Measurements from ENCODE around the gene PLAA. TPM values are rescaled to one million over a fixed set of nuclear protein-coding genes. Genes with fewer than 3 reads are reported as not detected.

Gene PLAA
- total RNA-seq, 6 experiments from 2014 or later = 33.4 to 37.9 (median 36.7) TPM

- Mint-ChIP-seq H3K27me3 (ENCODE audit: insufficient read depth) (no peaks in the 10 kb centered on the region; the same call in 1 of the 2 replicates), H3K36me3 (ENCODE audit: low read depth) (peaks cover 29% of the 10 kb centered on the region), H3K27ac (peak overlapping the region; percentile 100), H3K4me1 (ENCODE audit: low read depth) (peaks cover 71% of the 10 kb centered on the region), H3K4me3 (peak overlapping the region; percentile 87), H3K9me3 (peaks cover 6% of the 10 kb centered on the region; the same call in 1 of the 2 replicates)
- DNase-seq = no peak
- TF ChIP-seq CTCF (IDR thresholded peaks at IDR 0.05) = no peak
Measured at GRCh38 chr9:26945591-26945990, 1.5 kb downstream of the PLAA start.

GRCh38 chr9:26940779-26941178 is 6.3 kb downstream of the PLAA start:
- H3K27ac Mint-ChIP-seq = peak overlapping the region; percentile 8; the same call in 1 of the 2 replicates
- peaks cover 9% of the 10 kb centered on the region; the same call in 1 of the 2 replicates for H3K9me3 Mint-ChIP-seq
- no peak for TF ChIP-seq CTCF (IDR thresholded peaks at IDR 0.05)
- H3K36me3 Mint-ChIP-seq (ENCODE audit: low read depth) = peaks cover 55% of the 10 kb centered on the region
- DNase-seq = no peak
- peaks cover 65% of the 10 kb centered on the region for H3K4me1 Mint-ChIP-seq (ENCODE audit: low read depth)
- H3K27me3 Mint-ChIP-seq (ENCODE audit: insufficient read depth) = no peaks in the 10 kb centered on the region; the same call in 1 of the 2 replicates
- H3K4me3 Mint-ChIP-seq = no peak overlapping the region

- H3K27ac Mint-ChIP-seq = peak overlapping the region; percentile 57
- DNase-seq = no peak
- peaks cover 9% of the 10 kb centered on the region; the same call in 1 of the 2 replicates for H3K9me3 Mint-ChIP-seq
- H3K36me3 Mint-ChIP-seq (ENCODE audit: low read depth) = peaks cover 55% of the 10 kb centered on the region
- peaks cover 59% of the 10 kb centered on the region for H3K4me1 Mint-ChIP-seq (ENCODE audit: low read depth)
- no peak overlapping the region for H3K4me3 Mint-ChIP-seq
- H3K27me3 Mint-ChIP-seq (ENCODE audit: insufficient read depth) = no peaks in the 10 kb centered on the region; the same call in 1 of the 2 replicates
- no peak for TF ChIP-seq CTCF (IDR thresholded peaks at IDR 0.05)
Measured at GRCh38 chr9:26939955-26940711, 6.9 kb downstream of the PLAA start.

- Mint-ChIP-seq H3K27me3 (ENCODE audit: insufficient read depth) (no peaks in the 10 kb centered on the region; the same call in 1 of the 2 replicates), H3K27ac (no peak overlapping the region), H3K4me1 (ENCODE audit: low read depth) (peaks cover 45% of the 10 kb centered on the region), H3K4me3 (no peak overlapping the region), H3K9me3 (peaks cover 9% of the 10 kb centered on the region; the same call in 1 of the 2 replicates), H3K36me3 (ENCODE audit: low read depth) (peaks cover 40% of the 10 kb centered on the region)
- TF ChIP-seq CTCF (IDR thresholded peaks at IDR 0.05) = no peak
- no peak for DNase-seq
Measured at GRCh38 chr9:26937816-26938371, 9.1 kb downstream of the PLAA start.

- no peak for DNase-seq
- H3K27ac Mint-ChIP-seq = no peak overlapping the region
- H3K27me3 Mint-ChIP-seq (ENCODE audit: insufficient read depth) = no peaks in the 10 kb centered on the region; the same call in 1 of the 2 replicates
- H3K9me3 Mint-ChIP-seq = peaks cover 9% of the 10 kb centered on the region; the same call in 1 of the 2 replicates
- no peak overlapping the region for H3K4me3 Mint-ChIP-seq
- TF ChIP-seq CTCF (IDR thresholded peaks at IDR 0.05) = no peak
- H3K4me1 Mint-ChIP-seq (ENCODE audit: low read depth) = peaks cover 29% of the 10 kb centered on the region
- peaks cover 29% of the 10 kb centered on the region for H3K36me3 Mint-ChIP-seq (ENCODE audit: low read depth)
Measured at GRCh38 chr9:26935847-26936246, 11.2 kb downstream of the PLAA start.

Data from HFFc6 (cell line).